Activated T-cell treated with anti-CD3 and anti-CD28 coated beads, Interleukin-2, amount 50 U/mL, for 24 hours (primary cell): ENCODE measurements around the gene TBC1D3K.
"Not testable (repeated sequence)": the region's sequence is repeated elsewhere in the genome, so short reads cannot be mapped to it uniquely, and the experiment has no call there.

Experiments used
- DNase-seq: peaks from one replicate; pipeline ENCODE4 v3.0.0-alpha.2; 2020
- H3K27ac Mint-ChIP-seq: 2 replicates; pipeline ENCODE4 v1.8.0; 2020; ENCODE audit warnings: mild to moderate bottlenecking, mixed read lengths
- H3K27me3 Mint-ChIP-seq: 2 replicates; pipeline ENCODE4 v1.8.0; 2020; ENCODE audit warnings: mixed read lengths
- H3K36me3 Mint-ChIP-seq: 2 replicates; pipeline ENCODE4 v1.8.0; 2020; ENCODE audit warnings: low read depth, mixed read lengths
- H3K4me1 Mint-ChIP-seq: 2 replicates; pipeline ENCODE4 v1.8.0; 2020; ENCODE audit warnings: low read depth, mixed read lengths
- H3K4me3 Mint-ChIP-seq: 2 replicates; pipeline ENCODE4 v1.8.0; 2020; ENCODE audit warnings: mild to moderate bottlenecking, moderate library complexity, mixed read lengths
- H3K9me3 Mint-ChIP-seq: 2 replicates; pipeline ENCODE4 v1.8.0; 2020; ENCODE audit warnings: mixed read lengths

Gene TBC1D3K

DNA sequence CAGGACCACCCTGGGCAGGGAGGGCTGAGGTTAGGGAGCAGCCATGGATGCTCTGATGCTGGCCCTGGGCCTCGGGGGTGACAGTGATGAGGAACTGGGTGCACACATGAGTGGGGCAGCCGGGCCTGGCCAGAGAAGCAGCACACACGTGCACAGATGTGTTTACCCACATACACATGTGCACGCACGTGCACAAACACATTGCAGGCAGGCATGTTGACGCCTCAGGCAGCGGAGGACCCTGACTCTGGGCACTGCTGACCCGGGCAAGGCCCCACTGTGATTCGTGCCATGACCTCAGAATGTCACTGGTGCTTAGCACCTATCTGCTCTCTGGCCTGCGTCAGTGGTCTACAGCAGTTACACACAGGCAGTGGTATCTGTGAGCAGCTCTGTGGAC lies at the start of gene TBC1D3K:
TBC1D3K (plus strand) TSS at position 301 of the 400 bp plus-strand sequence. CDS start 1,585 bp downstream, outside the sequence.
- H3K4me1 Mint-ChIP-seq, H3K36me3 Mint-ChIP-seq, H3K27ac Mint-ChIP-seq, H3K27me3 Mint-ChIP-seq, H3K4me3 Mint-ChIP-seq, H3K9me3 Mint-ChIP-seq, DNase-seq: not testable (repeated sequence)

DNA sequence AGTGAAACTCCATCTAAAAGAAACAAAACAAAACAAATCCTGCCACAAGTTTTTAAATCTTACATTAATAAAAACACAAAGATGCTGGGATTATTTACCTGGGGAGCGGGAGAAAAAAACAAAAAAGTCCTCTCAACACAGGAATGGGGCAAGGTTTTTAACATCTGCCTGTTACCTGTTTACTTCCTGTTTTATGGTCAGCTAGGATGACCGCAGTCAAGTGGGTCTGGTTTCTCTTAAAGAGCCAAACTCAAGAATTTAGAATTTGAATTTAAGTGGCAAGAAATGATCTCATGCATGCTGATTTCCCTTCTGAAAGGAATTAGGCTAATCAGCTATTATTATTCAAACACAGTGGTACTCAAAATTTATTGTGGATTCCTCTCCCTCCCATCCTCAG lies 39.7 kb upstream of the TBC1D3K start:
- H3K9me3 Mint-ChIP-seq = peaks cover 5% of the 10 kb centered on the region
- no peak for DNase-seq
- H3K27ac Mint-ChIP-seq = no peak overlapping the region
- H3K4me1 Mint-ChIP-seq = no peaks in the 10 kb centered on the region
- no peaks in the 10 kb centered on the region for H3K36me3 Mint-ChIP-seq
- H3K4me3 Mint-ChIP-seq = no peak overlapping the region
- peaks cover 2% of the 10 kb centered on the region for H3K27me3 Mint-ChIP-seq

DNA sequence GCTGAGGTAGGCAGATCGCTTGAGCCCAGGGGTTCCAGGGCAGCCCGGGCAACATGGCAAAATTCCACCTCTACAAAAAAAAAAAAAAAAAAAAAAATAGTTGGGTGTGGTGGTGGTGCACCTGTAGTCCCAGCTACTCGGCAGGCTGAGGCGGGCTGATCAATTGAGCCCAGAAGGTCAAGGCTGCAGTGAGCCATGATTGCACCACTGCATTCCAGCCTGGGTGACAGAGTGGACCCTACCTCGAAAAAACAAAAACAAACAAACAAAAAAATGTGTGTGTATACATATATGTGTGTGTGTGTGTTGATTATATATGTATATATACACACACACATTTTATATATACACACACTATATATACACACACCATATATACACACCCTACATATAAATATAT lies 39.1 kb upstream of the TBC1D3K start:
- Mint-ChIP-seq H3K36me3 (no peaks in the 10 kb centered on the region), H3K27me3 (peaks cover 2% of the 10 kb centered on the region), H3K27ac (no peak overlapping the region), H3K4me1 (no peaks in the 10 kb centered on the region), H3K4me3 (no peak overlapping the region), H3K9me3 (peaks cover 5% of the 10 kb centered on the region)
- no peak for DNase-seq

GRCh38 chr17:37888881-37889280 lies 35.3 kb upstream of the TBC1D3K start:
- Mint-ChIP-seq H3K4me1 (no peaks in the 10 kb centered on the region), H3K27ac (no peak overlapping the region), H3K9me3 (peaks cover 5% of the 10 kb centered on the region), H3K36me3 (no peaks in the 10 kb centered on the region), H3K4me3 (no peak overlapping the region), H3K27me3 (peaks cover 2% of the 10 kb centered on the region)
- no peak for DNase-seq

- DNase-seq, H3K27me3 Mint-ChIP-seq, H3K36me3 Mint-ChIP-seq, H3K9me3 Mint-ChIP-seq, H3K4me3 Mint-ChIP-seq, H3K4me1 Mint-ChIP-seq, H3K27ac Mint-ChIP-seq: not testable (repeated sequence)
These were observed 27.3 kb upstream of the TBC1D3K start for GRCh38 chr17:37896961-37897360.
